ENCODE data around the gene IGSF9B.

DNA sequence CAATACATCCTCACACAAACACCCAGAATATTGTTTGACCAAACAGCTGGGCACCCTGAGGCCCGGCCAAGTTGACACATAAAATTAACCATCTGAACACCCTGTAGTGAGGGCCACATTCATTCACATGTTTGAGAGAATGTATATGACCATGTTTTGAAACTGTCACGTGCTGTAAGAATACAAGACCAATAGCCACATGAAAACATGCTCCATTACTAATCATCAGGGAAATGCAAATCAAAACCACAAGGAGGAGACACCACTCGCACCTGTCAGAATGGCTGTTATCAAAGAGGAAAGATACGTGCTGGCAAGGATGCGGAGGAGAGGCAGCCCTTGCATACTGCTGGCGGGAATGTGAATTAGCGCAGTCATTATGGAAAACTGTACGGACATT is 38.3 kb upstream of the IGSF9B start:
- TF ChIP-seq, protein P1, sequence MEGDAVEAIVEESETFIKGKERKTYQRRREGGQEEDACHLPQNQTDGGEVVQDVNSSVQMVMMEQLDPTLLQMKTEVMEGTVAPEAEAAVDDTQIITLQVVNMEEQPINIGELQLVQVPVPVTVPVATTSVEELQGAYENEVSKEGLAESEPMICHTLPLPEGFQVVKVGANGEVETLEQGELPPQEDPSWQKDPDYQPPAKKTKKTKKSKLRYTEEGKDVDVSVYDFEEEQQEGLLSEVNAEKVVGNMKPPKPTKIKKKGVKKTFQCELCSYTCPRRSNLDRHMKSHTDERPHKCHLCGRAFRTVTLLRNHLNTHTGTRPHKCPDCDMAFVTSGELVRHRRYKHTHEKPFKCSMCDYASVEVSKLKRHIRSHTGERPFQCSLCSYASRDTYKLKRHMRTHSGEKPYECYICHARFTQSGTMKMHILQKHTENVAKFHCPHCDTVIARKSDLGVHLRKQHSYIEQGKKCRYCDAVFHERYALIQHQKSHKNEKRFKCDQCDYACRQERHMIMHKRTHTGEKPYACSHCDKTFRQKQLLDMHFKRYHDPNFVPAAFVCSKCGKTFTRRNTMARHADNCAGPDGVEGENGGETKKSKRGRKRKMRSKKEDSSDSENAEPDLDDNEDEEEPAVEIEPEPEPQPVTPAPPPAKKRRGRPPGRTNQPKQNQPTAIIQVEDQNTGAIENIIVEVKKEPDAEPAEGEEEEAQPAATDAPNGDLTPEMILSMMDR (IDR thresholded peaks at IDR 0.05): no peak
- no peak for TF ChIP-seq POLR2A (IDR thresholded peaks at IDR 0.05)
- no peak for TF ChIP-seq POLR2AphosphoS5 (IDR thresholded peaks at IDR 0.05)

All from prostate gland (tissue), 2 donors.